HG03571 (cell line): ENCODE data around the gene PTPRG.

Source experiments
- ATAC-seq: cut with Tn5 transposase; IDR thresholded peaks from one replicate; pipeline ENCODE4 v1.9.1; 2021; ENCODE audit not compliant: unreplicated experiment

Gene PTPRG

GRCh38 chr3:61789861-61790260, 228.5 kb downstream of the PTPRG start:
- no peak for ATAC-seq

DNA sequence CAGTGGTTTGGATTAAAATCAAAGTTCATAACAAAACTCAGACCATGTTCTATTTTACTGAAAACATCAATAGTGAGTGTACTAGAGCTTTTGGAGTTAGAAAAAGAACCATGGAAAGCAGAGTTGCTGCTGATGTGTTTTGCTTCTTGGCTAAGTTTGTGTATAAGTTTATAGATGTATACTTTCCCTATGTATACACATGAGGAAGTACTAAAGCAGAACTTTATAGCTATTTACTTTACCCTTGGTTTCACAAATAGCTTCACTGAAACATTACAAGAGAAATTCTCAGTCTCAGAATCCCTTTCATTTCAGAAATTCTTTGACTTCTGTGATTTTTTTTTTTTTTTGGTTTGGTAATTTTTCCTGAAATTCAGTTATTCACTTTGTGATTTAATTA, 229.0 kb downstream of the PTPRG start:
- no peak for ATAC-seq

GRCh38 chr3:61793056-61793455, 231.7 kb downstream of the PTPRG start:
- ATAC-seq: no peak

GRCh38 chr3:61793521-61793920, 232.2 kb downstream of the PTPRG start:
- ATAC-seq: no peak

- no peak for ATAC-seq
These were observed 233.0 kb downstream of the PTPRG start for GRCh38 chr3:61794341-61794740.

DNA sequence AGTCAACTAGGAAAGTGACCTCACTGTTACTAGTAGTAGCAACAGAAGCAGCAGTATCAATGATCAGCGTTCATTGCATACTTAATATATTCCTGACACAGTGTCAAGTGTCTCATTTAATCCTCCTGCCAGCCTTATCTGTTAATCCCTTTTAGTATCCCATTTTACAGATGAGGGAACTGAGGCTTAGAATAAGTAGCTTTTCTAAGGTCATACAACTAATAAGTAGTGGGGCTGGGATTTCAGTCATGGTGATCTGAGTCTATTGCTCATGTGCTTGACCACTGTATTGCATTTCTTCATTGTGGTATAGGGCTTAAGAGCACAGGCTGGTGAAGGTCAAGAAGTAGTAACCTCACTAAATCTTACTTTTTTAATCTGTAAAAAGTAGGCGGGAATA, 233.6 kb downstream of the PTPRG start:
- ATAC-seq: no peak

DNA sequence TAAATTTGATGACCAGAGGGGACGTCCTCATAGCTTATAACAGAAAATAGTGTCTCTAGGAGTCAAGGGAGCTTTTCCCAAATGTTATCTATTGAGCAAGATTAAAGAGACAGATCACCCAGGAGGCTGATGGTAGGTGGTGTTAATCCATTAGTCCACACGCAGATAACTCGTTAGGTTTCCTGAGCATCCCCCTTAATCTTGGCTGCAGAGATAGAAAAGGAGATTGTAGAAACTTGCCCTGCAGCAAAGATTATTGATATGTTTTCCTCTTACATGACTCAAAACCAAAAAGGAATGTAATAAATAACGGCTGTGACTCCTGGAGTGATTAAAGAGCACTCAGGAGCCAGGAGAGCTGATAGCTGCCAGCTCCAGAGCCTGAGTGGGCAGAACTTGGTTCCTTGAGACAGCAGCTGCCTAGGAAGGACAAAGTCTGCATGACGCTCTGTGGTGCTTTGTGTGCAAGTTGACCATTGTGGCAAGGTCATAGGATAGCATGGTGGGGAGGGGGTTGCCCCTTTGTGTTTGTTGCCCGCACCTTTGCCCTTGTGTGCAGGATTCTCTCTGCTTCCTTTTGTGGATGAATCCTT, 234.8 kb downstream of the PTPRG start:
- ATAC-seq: no peak

GRCh38 chr3:61796911-61797310, 235.5 kb downstream of the PTPRG start:
- no peak for ATAC-seq

DNA sequence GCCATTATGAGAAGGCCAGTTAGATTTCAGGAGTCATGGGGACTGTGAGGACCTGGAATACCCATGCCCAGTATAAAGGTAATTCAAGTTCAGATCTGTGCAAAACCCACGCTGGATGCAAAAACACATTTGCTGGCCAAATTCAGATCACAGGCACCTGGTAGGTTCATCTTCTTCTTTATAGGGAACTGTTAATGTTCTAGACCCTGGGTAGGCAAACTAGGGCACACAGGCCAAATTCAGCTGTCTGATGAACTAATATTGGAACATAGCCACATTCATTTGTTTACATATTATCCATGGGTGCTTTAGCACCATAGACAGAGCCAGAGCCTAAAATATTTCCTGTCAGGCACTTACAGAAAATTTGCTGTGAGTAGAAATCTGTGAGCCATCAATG, 241.4 kb downstream of the PTPRG start:
- ATAC-seq: no peak

DNA sequence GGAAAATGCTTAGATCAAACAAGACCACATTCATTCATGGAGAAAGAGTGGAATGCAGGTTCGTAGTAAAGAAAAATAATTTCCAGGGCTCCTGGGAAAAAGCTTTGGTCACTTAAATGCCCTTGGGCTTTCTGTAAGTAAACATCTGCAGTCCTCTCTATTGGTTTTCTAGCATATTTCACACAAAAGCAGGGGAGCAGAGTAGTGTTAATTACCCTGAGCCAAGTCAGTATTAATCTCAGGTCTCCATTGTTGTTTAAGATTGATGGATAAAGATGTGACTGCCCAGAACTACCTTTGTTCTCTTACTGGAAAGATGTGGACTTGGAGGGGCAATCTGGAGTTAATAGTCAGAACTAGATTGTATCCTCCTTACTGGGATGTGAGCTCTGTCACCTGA, 242.6 kb downstream of the PTPRG start:
- no peak for ATAC-seq

- no peak for ATAC-seq
These were observed 243.4 kb downstream of the PTPRG start for GRCh38 chr3:61804782-61805181.

DNA sequence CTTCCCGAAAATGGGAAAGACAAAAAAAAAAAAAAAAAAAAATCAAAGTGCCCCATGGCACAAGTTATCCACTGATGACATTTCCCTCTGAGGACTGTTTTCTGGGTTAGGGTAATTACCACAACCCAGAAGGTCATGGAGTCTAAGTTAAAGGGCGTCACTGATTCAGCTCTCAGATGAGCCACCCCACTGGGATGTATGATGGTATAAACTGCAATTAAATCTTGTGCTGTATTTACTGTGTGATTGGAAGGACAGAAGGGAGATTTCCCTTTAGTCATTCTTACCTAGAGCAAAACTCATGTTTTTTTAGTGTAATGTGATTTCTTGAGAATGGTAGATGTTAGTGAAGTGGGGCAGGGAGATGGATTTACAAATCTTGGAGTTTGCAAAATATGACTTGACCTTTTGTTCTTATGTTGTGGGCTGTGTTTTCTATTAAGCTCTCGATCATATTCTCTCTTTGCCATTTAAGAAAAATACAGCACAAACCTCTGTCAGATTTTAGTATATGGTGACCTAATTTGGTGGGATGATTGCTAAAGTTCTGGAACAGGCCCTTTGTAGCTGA, 244.2 kb downstream of the PTPRG start:
- ATAC-seq: no peak

DNA sequence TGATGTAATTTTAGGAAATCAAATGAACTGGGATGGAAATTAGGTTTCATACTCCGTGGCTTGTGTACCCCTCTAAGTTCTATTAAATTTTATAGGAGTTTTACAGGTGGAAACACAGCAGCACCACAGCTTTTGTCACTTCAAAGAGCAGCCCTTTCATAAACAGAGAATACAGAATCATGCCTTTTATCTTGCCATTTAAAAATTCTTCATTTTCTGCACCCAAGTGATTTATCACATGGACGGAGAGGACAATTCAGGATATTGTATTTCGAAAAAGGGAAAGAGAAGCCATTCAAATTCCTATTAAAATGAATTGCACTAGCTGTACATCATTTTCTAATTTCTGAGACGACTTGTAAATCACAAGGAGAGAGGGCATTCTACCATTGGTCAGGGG, 245.4 kb downstream of the PTPRG start:
- no peak for ATAC-seq

DNA sequence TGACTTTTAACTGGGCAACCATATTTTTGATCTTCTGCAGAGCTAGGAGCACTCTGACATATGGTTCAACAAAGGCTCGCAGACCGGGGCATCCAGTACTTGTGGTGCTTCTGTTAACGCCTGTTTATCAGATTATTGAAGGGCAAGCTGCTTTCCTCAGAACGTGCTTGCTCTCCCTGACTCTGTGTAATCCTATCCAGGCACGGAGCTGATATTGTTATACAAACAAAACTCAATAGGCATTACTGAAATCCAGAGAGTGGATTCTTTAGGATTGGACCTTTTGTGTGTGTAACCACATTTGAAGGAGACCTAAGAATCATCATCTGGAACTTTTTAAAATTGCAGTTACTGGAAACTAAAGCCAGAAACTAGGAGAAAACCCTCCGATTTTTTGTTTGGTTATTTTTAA, 246.5 kb downstream of the PTPRG start:
- ATAC-seq: no peak

- no peak for ATAC-seq
These were observed 247.2 kb downstream of the PTPRG start for GRCh38 chr3:61808526-61808925.

GRCh38 chr3:61808999-61809398, 247.6 kb downstream of the PTPRG start:
- no peak for ATAC-seq

GRCh38 chr3:61809879-61810278, 248.5 kb downstream of the PTPRG start:
- ATAC-seq: no peak

- ATAC-seq: no peak
These were observed 249.7 kb downstream of the PTPRG start for GRCh38 chr3:61810953-61811497.

DNA sequence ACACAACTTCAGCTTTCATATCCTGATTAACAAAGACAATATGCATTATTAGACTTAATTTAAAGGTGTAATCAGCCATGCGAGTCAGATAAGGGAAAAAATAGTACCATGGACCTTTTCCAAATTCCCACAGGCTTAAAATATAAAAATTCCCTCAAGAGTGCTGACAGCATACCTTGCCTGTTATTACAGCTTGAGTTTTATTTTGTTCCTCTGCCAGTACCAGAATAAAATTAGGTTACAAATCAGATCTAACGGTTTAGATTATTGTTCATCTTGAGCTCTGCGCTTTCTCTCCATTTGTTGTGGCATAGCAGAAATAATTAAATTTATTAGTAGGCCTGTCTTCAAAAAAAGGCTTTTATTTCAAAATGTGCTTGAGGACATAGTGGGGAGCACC, 250.3 kb downstream of the PTPRG start:
- ATAC-seq: no peak

DNA sequence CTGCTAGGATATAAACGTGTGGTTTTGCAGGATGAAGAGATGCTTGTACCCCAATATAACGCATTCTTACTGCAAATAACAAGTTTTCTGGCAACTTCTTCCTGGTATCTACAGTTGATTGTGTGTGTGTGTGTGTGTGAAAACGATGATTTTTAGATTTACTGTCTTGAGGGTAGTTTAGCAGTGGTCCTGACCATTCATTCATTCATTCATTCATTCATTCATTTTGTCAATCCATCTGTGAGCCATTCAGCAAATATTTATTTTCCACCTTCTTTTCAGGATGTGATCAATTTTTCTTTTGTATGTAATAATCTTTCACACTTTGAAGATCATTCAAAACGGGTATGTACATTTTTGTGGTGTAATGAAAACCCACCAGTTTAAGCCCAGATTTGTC, 250.7 kb downstream of the PTPRG start:
- no peak for ATAC-seq

GRCh38 chr3:61812517-61812916, 251.1 kb downstream of the PTPRG start:
- ATAC-seq: no peak

GRCh38 chr3:61813636-61814035, 252.3 kb downstream of the PTPRG start:
- ATAC-seq: no peak

- no peak for ATAC-seq
These were observed 253.3 kb downstream of the PTPRG start for GRCh38 chr3:61814674-61815073.
